ENCODE measurements around the gene PRDM16. TPM values are rescaled to one million over a fixed set of nuclear protein-coding genes. Genes with fewer than 3 reads are reported as not detected.
"Not testable (repeated sequence)": the region's sequence is repeated elsewhere in the genome, so short reads cannot be mapped to it uniquely, and the experiment has no call there.

The PRDM16 gene
- total and polyA plus RNA-seq, 8 donors = 9.6 to 18.0 (median 14.7) TPM

- no peak for ATAC-seq
- TF ChIP-seq CTCF (IDR thresholded peaks at IDR 0.05) = no peak
- no peak for DNase-seq
- Histone ChIP-seq H3K4me1 (no peaks in the 10 kb centered on the region), H3K36me3 (no peaks in the 10 kb centered on the region), H3K27me3 (peaks cover 0 to 52% of the 10 kb centered on the region in 2 donors), H3K9me3 (no peaks in the 10 kb centered on the region), H3K4me3 (no peak overlapping the region), H3K27ac (no peak overlapping the region)
- intact Hi-C loops (cut with DNase I) = loop anchor here in 1 of 2 donors (10.0 kb wide), 2 partner anchors 210 to 270 kb away; no protein-coding TSS in a partner anchor
Measured at GRCh38 chr1:3285106-3285740, 216.2 kb downstream of the PRDM16 start.

GRCh38 chr1:3287095-3287494 is 218.1 kb downstream of the PRDM16 start:
- H3K27ac ChIP-seq, ATAC-seq, H3K4me1 ChIP-seq, H3K9me3 ChIP-seq, H3K4me3 ChIP-seq, DNase-seq, H3K36me3 ChIP-seq: not testable (repeated sequence)
- H3K27me3 ChIP-seq = peaks cover 0 to 52% of the 10 kb centered on the region in 2 donors
- intact Hi-C loops (cut with DNase I) = loop anchor here in 1 of 2 donors (10.0 kb wide), 2 partner anchors 212 to 272 kb away; no protein-coding TSS in a partner anchor

- Histone ChIP-seq H3K27me3 (peaks cover 0 to 50% of the 10 kb centered on the region in 2 donors), H3K4me1 (no peaks in the 10 kb centered on the region), H3K36me3 (no peaks in the 10 kb centered on the region), H3K27ac (no peak overlapping the region), H3K4me3 (no peak overlapping the region), H3K9me3 (no peaks in the 10 kb centered on the region)
- no peak for TF ChIP-seq CTCF (IDR thresholded peaks at IDR 0.05)
- intact Hi-C loops (cut with DNase I) = loop anchor here in 1 of 2 donors (10.0 kb wide), 2 partner anchors 213 to 273 kb away; no protein-coding TSS in a partner anchor
- DNase-seq (no peak), ATAC-seq (no peak)
Measured at GRCh38 chr1:3287656-3288160, 218.7 kb downstream of the PRDM16 start.

- no peak overlapping the region for H3K27ac ChIP-seq
- no peaks in the 10 kb centered on the region for H3K9me3 ChIP-seq
- ATAC-seq = no peak
- no peak overlapping the region for H3K4me3 ChIP-seq
- H3K27me3 ChIP-seq = peaks cover 0 to 39% of the 10 kb centered on the region in 2 donors
- intact Hi-C loops (cut with DNase I) = loop anchor here in 1 of 2 donors (10.0 kb wide), 2 partner anchors 215 to 275 kb away; no protein-coding TSS in a partner anchor
- no peak for TF ChIP-seq CTCF (IDR thresholded peaks at IDR 0.05)
- DNase-seq = no peak
- H3K36me3 ChIP-seq = no peaks in the 10 kb centered on the region
- H3K4me1 ChIP-seq = no peaks in the 10 kb centered on the region
Measured at GRCh38 chr1:3289502-3289901, 220.5 kb downstream of the PRDM16 start.

GRCh38 chr1:3290438-3290837 is 221.4 kb downstream of the PRDM16 start:
- intact Hi-C loops (cut with DNase I) = no loop called here
- ATAC-seq = no peak

More at GRCh38 chr1:3290438-3290837, 221.4 kb downstream of the PRDM16 start:
- H3K27me3 ChIP-seq = peaks cover 0 to 30% of the 10 kb centered on the region in 2 donors
- no peaks in the 10 kb centered on the region for H3K9me3 ChIP-seq
- H3K4me3 ChIP-seq = no peak overlapping the region
- DNase-seq = no peak
- H3K36me3 ChIP-seq = no peaks in the 10 kb centered on the region
- TF ChIP-seq CTCF (IDR thresholded peaks at IDR 0.05) = no peak
- no peaks in the 10 kb centered on the region for H3K4me1 ChIP-seq
- H3K27ac ChIP-seq = no peak overlapping the region

All from left lung (tissue), 10 donors.